ENCODE measurements around the gene LRRFIP1.

Gene LRRFIP1

DNA sequence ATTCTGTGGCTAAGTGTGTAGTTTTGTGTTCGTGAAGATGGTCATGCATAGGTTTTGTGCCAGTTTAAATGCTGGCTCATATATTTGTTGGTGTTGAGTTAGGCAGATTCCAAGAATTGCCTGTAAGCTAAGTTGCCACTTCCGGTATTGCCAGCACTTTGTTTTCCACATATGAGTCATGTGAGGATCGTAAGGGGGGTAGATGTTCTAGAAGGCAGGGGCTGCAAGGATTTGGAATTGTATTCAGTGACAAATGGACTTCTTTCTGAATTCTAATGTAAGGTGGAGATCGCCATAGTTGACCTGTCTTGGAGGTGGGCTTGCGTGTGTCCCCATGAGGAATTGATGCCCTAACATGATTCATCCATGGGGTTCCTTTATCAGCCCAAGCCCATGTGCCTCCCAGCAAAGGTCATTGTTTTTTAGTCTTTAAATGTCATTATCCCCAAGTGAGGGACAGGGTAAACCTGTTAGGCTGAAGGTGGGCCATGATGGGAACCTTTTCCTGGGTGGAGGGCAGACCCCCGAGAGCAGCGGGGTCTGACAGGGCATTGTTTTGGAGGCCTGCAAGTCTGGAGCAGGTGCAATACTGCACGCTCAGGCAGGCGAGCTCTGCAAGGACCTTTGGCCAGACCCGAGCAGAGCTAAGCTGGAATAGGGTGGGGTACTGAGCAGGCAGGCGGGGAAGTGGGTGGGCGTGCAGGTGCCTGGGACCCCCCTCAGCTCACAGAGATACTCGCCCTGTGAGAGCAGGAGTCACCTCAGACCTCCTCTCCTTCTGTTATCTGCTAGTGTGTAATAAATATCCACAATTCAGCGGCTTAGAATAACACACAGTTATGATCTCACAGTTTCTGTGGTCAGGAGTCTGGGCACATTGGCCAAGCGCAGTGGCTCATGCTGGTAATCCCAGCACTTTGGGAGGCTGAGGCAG is 77.4 kb downstream of the LRRFIP1 start:
- Histone ChIP-seq H3K27me3 (ENCODE audit: insufficient read depth, low read depth, severe bottlenecking) (no peaks in the 10 kb centered on the region), H3K27ac (no peak overlapping the region), H3K36me3 (no peaks in the 10 kb centered on the region), H3K4me3 (ENCODE audit: low read depth, low read length) (no peak overlapping the region), H3K9me3 (ENCODE audit: severe bottlenecking) (no peaks in the 10 kb centered on the region)
- TF ChIP-seq, protein P1, sequence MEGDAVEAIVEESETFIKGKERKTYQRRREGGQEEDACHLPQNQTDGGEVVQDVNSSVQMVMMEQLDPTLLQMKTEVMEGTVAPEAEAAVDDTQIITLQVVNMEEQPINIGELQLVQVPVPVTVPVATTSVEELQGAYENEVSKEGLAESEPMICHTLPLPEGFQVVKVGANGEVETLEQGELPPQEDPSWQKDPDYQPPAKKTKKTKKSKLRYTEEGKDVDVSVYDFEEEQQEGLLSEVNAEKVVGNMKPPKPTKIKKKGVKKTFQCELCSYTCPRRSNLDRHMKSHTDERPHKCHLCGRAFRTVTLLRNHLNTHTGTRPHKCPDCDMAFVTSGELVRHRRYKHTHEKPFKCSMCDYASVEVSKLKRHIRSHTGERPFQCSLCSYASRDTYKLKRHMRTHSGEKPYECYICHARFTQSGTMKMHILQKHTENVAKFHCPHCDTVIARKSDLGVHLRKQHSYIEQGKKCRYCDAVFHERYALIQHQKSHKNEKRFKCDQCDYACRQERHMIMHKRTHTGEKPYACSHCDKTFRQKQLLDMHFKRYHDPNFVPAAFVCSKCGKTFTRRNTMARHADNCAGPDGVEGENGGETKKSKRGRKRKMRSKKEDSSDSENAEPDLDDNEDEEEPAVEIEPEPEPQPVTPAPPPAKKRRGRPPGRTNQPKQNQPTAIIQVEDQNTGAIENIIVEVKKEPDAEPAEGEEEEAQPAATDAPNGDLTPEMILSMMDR (IDR thresholded peaks at IDR 0.05; ENCODE audit: low read depth, low read length): no peak
- no peak for DNase-seq

DNA sequence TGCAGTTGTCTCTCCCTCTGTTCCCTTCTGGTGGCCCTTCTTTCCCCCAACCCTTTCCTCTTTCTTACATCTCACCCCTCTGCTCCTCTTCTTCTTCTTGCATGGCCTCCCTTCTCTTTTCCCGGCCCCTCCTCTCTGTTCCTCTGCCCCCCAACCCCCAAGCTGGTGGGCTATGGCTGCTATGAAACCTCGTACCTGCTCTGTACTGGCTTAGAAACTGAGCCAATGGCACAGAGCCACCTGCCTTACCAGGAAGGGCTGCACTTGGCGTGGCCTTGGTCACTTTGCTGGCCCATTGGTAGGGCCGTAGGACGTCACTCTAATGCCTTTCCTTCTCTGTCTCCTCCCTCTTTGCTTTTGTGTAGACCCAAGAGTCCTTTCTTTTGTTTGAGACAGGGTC is 78.9 kb downstream of the LRRFIP1 start:
- no peak for DNase-seq
- H3K9me3 ChIP-seq (ENCODE audit: severe bottlenecking): no peaks in the 10 kb centered on the region
- no peaks in the 10 kb centered on the region for H3K36me3 ChIP-seq
- no peak overlapping the region for H3K27ac ChIP-seq
- TF ChIP-seq, protein P1 (IDR thresholded peaks at IDR 0.05; ENCODE audit: low read depth, low read length): no peak
- no peaks in the 10 kb centered on the region for H3K27me3 ChIP-seq (ENCODE audit: insufficient read depth, low read depth, severe bottlenecking)
- no peak overlapping the region for H3K4me3 ChIP-seq (ENCODE audit: low read depth, low read length)

DNA sequence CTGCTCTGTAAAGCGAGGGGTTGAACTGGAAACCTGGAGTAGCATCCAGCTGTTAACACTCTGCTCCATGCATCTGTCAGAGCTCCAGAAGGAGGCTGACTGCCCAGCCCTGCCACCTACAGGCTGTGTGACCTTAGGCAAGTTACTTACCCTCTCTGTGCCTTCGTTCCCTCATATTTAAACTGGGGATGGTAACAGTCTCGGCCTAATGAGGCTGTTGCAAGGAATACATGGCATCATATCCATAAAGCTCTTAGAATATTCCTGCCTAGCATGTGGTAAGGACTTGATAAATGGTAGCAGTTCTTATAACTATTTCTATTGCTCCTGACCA is 80.6 kb downstream of the LRRFIP1 start:
- no peaks in the 10 kb centered on the region for H3K36me3 ChIP-seq
- H3K27ac ChIP-seq: no peak overlapping the region
- H3K4me3 ChIP-seq (ENCODE audit: low read depth, low read length): no peak overlapping the region
- TF ChIP-seq, protein P1 (IDR thresholded peaks at IDR 0.05; ENCODE audit: low read depth, low read length): no peak
- no peaks in the 10 kb centered on the region for H3K27me3 ChIP-seq (ENCODE audit: insufficient read depth, low read depth, severe bottlenecking)
- DNase-seq: no peak
- no peaks in the 10 kb centered on the region for H3K9me3 ChIP-seq (ENCODE audit: severe bottlenecking)

DNA sequence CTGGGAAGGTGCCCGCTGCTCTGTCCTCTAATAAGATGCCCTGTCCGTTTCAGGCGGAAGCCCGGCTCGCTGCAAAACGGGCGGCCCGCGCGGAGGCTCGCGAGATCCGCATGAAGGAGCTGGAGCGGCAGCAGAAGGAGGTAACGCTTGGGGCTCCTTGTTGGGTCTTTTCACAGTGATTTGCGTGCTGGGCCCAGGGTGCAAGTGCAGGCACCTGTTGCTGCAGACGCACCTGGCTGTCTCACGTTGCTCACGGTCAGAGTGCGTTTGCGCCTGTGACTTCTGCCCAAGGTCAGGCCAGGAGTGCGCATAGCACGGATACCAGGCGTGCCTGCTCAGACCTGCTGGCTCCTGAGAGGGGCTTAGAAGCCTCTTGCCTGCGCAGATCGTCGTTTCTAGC is 81.1 kb downstream of the LRRFIP1 start:
- DNase-seq: no peak
- Histone ChIP-seq H3K36me3 (no peaks in the 10 kb centered on the region), H3K4me3 (ENCODE audit: low read depth, low read length) (no peak overlapping the region), H3K9me3 (ENCODE audit: severe bottlenecking) (no peaks in the 10 kb centered on the region), H3K27me3 (ENCODE audit: insufficient read depth, low read depth, severe bottlenecking) (no peaks in the 10 kb centered on the region), H3K27ac (no peak overlapping the region)
- TF ChIP-seq, protein P1 (IDR thresholded peaks at IDR 0.05; ENCODE audit: low read depth, low read length): no peak

DNA sequence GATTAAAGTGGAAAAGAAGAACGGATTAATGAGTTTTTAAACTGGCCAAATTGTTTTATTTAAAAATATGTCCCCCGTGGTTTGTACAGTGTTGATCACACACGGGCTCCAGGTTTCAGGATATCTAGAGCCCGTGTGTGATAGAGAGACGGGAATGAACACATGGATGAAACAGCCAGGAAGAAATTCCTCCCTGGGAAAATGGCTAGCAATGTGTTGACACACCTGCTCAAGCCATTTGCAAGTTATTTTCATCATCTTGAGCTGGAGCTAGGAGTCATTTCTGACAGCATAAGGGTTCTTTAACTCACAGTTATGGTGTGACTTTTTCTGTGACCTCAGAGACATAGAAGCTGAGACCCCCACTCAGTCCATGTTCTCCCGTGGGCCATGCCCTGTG is 81.6 kb downstream of the LRRFIP1 start:
- H3K27me3 ChIP-seq (ENCODE audit: insufficient read depth, low read depth, severe bottlenecking): no peaks in the 10 kb centered on the region
- no peak for DNase-seq

More for the DNA sequence above, 81.6 kb downstream of the LRRFIP1 start:
- Histone ChIP-seq H3K27ac (no peak overlapping the region), H3K4me3 (ENCODE audit: low read depth, low read length) (no peak overlapping the region), H3K36me3 (no peaks in the 10 kb centered on the region), H3K9me3 (ENCODE audit: severe bottlenecking) (no peaks in the 10 kb centered on the region)
- TF ChIP-seq, protein P1 (IDR thresholded peaks at IDR 0.05; ENCODE audit: low read depth, low read length): no peak

Measured in WERI-Rb-1 (cell line).